A549 (cell line): ENCODE measurements around the gene VPS41. TPM values are rescaled to one million over a fixed set of nuclear protein-coding genes. Genes with fewer than 3 reads are reported as not detected.

ENCODE experiments used
- ATAC-seq, 2 experiments: fragments of 200-7000 bp in 1 of 2; fragments of >200 bp in 1 of 2; cut with Nextera tagmentation in 1 of 2; cut with Tn5 transposase in 1 of 2; 3 replicates each; pipeline versions ENCODE4 v1.8.0 to v1.9.1; 2018 to 2020; ENCODE audit warnings: mild to moderate bottlenecking in 1 of 2, moderate library complexity in 1 of 2
- CTCF ChIA-PET: fragments of 300-600 bp; sonication (Branson Sonifier 250); formaldehyde crosslinking; extraction: SDS; loops from one replicate; lab custom pipeline; 2021; ENCODE audit warnings: antibody characterized with exemption, inconsistent platforms; lab: Yijun Ruan, JAX
- POLR2A ChIA-PET: fragments of 350-600 bp; formaldehyde crosslinking; extraction: SDS; loops from one replicate; lab custom pipeline; 2021; ENCODE audit warnings: antibody characterized with exemption, inconsistent platforms; lab: Yijun Ruan, JAX
- DNase-seq, 2 experiments: peaks; one replicate each; pipeline versions ENCODE4 v3.0.0 to v3.0.0-alpha.2; 2011 to 2016; ENCODE audit warnings: low read depth in 1 of 2, low spot score in 1 of 2
- FAIRE-seq: peaks from 2 replicates; lab custom pipeline; 2011; peaks lifted over from hg19 to GRCh38; lab: Jason Lieb, UNC
- H3K27ac ChIP-seq, 2 experiments: fragments of >200 bp; sonication (Bioruptor Twin); formaldehyde crosslinking; 3 replicates each; pipeline ENCODE4 v1.5.1; 2016 to 2017
- H3K4me1 ChIP-seq: fragments of >200 bp; sonication (Bioruptor Twin); formaldehyde crosslinking; 3 replicates; pipeline ENCODE4 v1.6.1; 2016
- H3K4me2 ChIP-seq: fragments of >200 bp; sonication (Bioruptor Twin); formaldehyde crosslinking; 3 replicates; pipeline ENCODE4 v1.6.1; 2016
- H3K4me3 ChIP-seq: fragments of >200 bp; sonication (Bioruptor Twin); formaldehyde crosslinking; 3 replicates; pipeline ENCODE4 v1.5.1; 2016
- H3K9me3 ChIP-seq: fragments of >200 bp; sonication (Bioruptor Twin); formaldehyde crosslinking; 3 replicates; pipeline ENCODE4 v1.6.1; 2016
- BCL3 ChIP-seq: fragments of >200 bp; sonication (Bioruptor Twin); formaldehyde crosslinking; IDR thresholded peaks from 3 replicates; pipeline ENCODE4 v1.6.1; 2016
- CHD4 ChIP-seq: fragments of 200-600 bp; sonication (generic); IDR thresholded peaks from 2 replicates; pipeline ENCODE4 v1.6.1; 2016; ENCODE audit warnings: antibody characterized with exemption, mild to moderate bottlenecking, borderline replicate concordance
- EHMT2 ChIP-seq: fragments of 200-600 bp; sonication (generic); IDR thresholded peaks from 2 replicates; pipeline ENCODE4 v1.6.1; 2016; ENCODE audit warnings: antibody characterized with exemption, low read depth, mild to moderate bottlenecking, moderate library complexity
- EP300 ChIP-seq, 2 experiments: fragments of >200 bp; sonication (Bioruptor Twin); formaldehyde crosslinking; IDR thresholded peaks; 2 replicates in 1 of 2; 3 replicates in 1 of 2; pipeline ENCODE4 v1.6.1; 2016 to 2017
- FOSL2 ChIP-seq, 2 experiments: fragments of 450-650 bp in 1 of 2; fragments of >200 bp in 1 of 2; sonication (Bioruptor Twin) in 1 of 2; formaldehyde crosslinking; IDR thresholded peaks; 2 replicates each; pipeline versions ENCODE4 v1.5.0 to v1.6.1; 2016 to 2020; ENCODE audit warnings: mild to moderate bottlenecking in 1 of 2, moderate library complexity in 1 of 2
- GATA3 ChIP-seq: IDR thresholded peaks from 2 replicates; pipeline ENCODE4 v1.6.1; 2012; ENCODE audit warnings: borderline replicate concordance
- HMGXB4 ChIP-seq: fragments of 250-450 bp; sonication (Bioruptor Pico); IDR thresholded peaks from 2 replicates; pipeline ENCODE4 v1.5.0; 2021; ENCODE audit warnings: mild to moderate bottlenecking, moderate library complexity, borderline replicate concordance
- JUN ChIP-seq, 2 experiments: fragments of >200 bp; sonication (Bioruptor Twin); formaldehyde crosslinking; IDR thresholded peaks; 2 replicates in 1 of 2; 3 replicates in 1 of 2; pipeline ENCODE4 v1.6.1; 2016 to 2017
- JUNB ChIP-seq: fragments of >200 bp; sonication (Bioruptor Twin); formaldehyde crosslinking; IDR thresholded peaks from 2 replicates; pipeline ENCODE4 v1.6.1; 2016
- NPAS2 ChIP-seq: fragments of 250-450 bp; sonication (Bioruptor Pico); IDR thresholded peaks from 2 replicates; pipeline ENCODE4 v1.8.0; 2022; ENCODE audit warnings: mild to moderate bottlenecking, moderate library complexity, borderline replicate concordance
- NR3C1 ChIP-seq: fragments of >200 bp; sonication (Bioruptor Twin); formaldehyde crosslinking; IDR thresholded peaks from 3 replicates; pipeline ENCODE4 v1.6.1; 2017
- PBX3 ChIP-seq: IDR thresholded peaks from 2 replicates; pipeline ENCODE4 v1.6.1; 2012
- POLR2AphosphoS2 ChIP-seq: conservative IDR thresholded peaks from 2 replicates; pipeline ENCODE4 v1.6.1; 2012; ENCODE audit warnings: low read length, improper control_type of control experiment, inconsistent platforms
- REST ChIP-seq: fragments of 200-600 bp; sonication (generic); IDR thresholded peaks from 2 replicates; pipeline ENCODE4 v1.6.1; 2016; ENCODE audit warnings: antibody characterized with exemption, mild to moderate bottlenecking, moderate library complexity
- ZFP36 ChIP-seq: fragments of 450-650 bp; IDR thresholded peaks from 2 replicates; pipeline ENCODE4 v1.6.1; 2014; ENCODE audit warnings: borderline replicate concordance; ENCODE audit not compliant: partially characterized antibody
- ZSCAN20 ChIP-seq: fragments of 250-450 bp; sonication (Bioruptor Pico); IDR thresholded peaks from 2 replicates; pipeline ENCODE4 v1.8.0; 2022; ENCODE audit warnings: mild to moderate bottlenecking, moderate library complexity
- WGBS: methylation state at CpG from one replicate; pipeline ENCODE4 v1.1.6; 2017; ENCODE audit errors: missing lambda C conversion rate; 5-methylcytosine and 5-hydroxymethylcytosine counted together
- polyA plus RNA-seq, 4 experiments: library from polyadenylated mRNA; depleted of rRNA in 3 of 4; stranded (reverse); fragments of >200 nt; fragmentation: RNase III in 1 of 4; extraction: RNeasy Plus Mini Kit Qiagen cat#74134 plus additional on column Dnase treatment in 1 of 4; gene quantifications; 2 replicates in 3 of 4; 3 replicates in 1 of 4; pipeline ENCODE4 v1.2.3, GENCODE V29; 2011 to 2017

The VPS41 gene
- polyA plus RNA-seq, 2 of the 4 experiments (the other 2 are of a cell fraction), result 24.6 to 59.9 TPM

- Histone ChIP-seq H3K4me1 (no peaks in the 10 kb centered on the region), H3K9me3 (no peaks in the 10 kb centered on the region), H3K4me3 (no peak overlapping the region), H3K4me2 (no peak overlapping the region), H3K27ac (no peak overlapping the region)
- TF ChIP-seq JUNB, result no peak
- no peak for TF ChIP-seq BCL3
- TF ChIP-seq ZFP36, result no peak
- ChIA-PET POLR2A (no interaction called here), CTCF (no interaction called here)
- no peak for FAIRE-seq
- no peak for DNase-seq
- no peak for ATAC-seq
Measured at GRCh38 chr7:38704751-38705150, 204.2 kb downstream of the VPS41 start.

GRCh38 chr7:38704041-38704547 lies 204.9 kb downstream of the VPS41 start:
- ChIA-PET CTCF (no interaction called here), POLR2A (no interaction called here)
- DNase-seq (no peak), ATAC-seq (no peak), FAIRE-seq (no peak)
- Histone ChIP-seq H3K4me2 (no peak overlapping the region), H3K27ac (no peak overlapping the region), H3K4me1 (no peaks in the 10 kb centered on the region), H3K9me3 (no peaks in the 10 kb centered on the region), H3K4me3 (no peak overlapping the region)
- 20% methylated on average over 4 of the region's 4 CpGs for WGBS
- no peak for TF ChIP-seq PBX3
- no peak for TF ChIP-seq HMGXB4 (CRISPR knock-in tag)
- TF ChIP-seq JUN (IDR thresholded peaks at IDR 0.05), result no peak
- no peak for TF ChIP-seq EP300 (IDR thresholded peaks at IDR 0.05)
- no peak for TF ChIP-seq NR3C1
- TF ChIP-seq REST, result no peak
- TF ChIP-seq EHMT2, result no peak
- no peak for TF ChIP-seq POLR2AphosphoS2
- TF ChIP-seq NPAS2 (CRISPR knock-in tag), result no peak
- TF ChIP-seq CHD4, result no peak
- no peak for TF ChIP-seq ZSCAN20 (CRISPR knock-in tag)

GRCh38 chr7:38703093-38703492 lies 205.9 kb downstream of the VPS41 start:
- POLR2A ChIA-PET, result no interaction called here
- Histone ChIP-seq H3K27ac (no peak overlapping the region), H3K4me1 (no peaks in the 10 kb centered on the region), H3K4me3 (no peak overlapping the region), H3K9me3 (no peaks in the 10 kb centered on the region), H3K4me2 (no peak overlapping the region)
- WGBS, result 21% methylated on average over 4 of the region's 4 CpGs
- no peak for DNase-seq
- TF ChIP-seq GATA3, result no peak
- TF ChIP-seq FOSL2 (IDR thresholded peaks at IDR 0.05), result no peak
- TF ChIP-seq FOSL2 (CRISPR knock-in tag; IDR thresholded peaks at IDR 0.05), result no peak
- CTCF ChIA-PET, result interaction anchor here (1.2 kb wide), 1 partner anchor 17 kb away, joined by 3 read pairs; no protein-coding TSS in a partner anchor
- FAIRE-seq, result no peak
- ATAC-seq, result no peak
